ENCODE data around the gene PLPPR5.

GRCh38 chr1:99018313-99018712 lies 13.7 kb upstream of the PLPPR5 start:
- no peak for TF ChIP-seq EZH2 (IDR thresholded peaks at IDR 0.05)
- no peak for TF ChIP-seq CTCF (IDR thresholded peaks at IDR 0.05)
- no peak for TF ChIP-seq EZH2phosphoT487 (IDR thresholded peaks at IDR 0.05)
